ENCODE results near the gene XPA. TPM values are rescaled to one million over a fixed set of nuclear protein-coding genes. Genes with fewer than 3 reads are reported as not detected.

XPA gene
- total RNA-seq, 1 donor from 2014 or later, result 5.8 TPM

GRCh38 chr9:97722331-97722730 is 25.2 kb upstream of the XPA start:
- intact Hi-C loops (cut with micrococcal nuclease), result no loop called here
- Histone ChIP-seq H3K36me3 (no peaks in the 10 kb centered on the region), H3K4me3 (no peak overlapping the region), H3K27me3 (ENCODE audit: low read depth) (peaks cover 64% of the 10 kb centered on the region), H3K27ac (replicated peaks) (no peak overlapping the region), H3K9me3 (replicated peaks) (peaks cover 8% of the 10 kb centered on the region), H3K4me1 (no peaks in the 10 kb centered on the region)
- DNase-seq, result no peak
- TF ChIP-seq CTCF (IDR thresholded peaks at IDR 0.05; ENCODE audit: borderline replicate concordance), result no peak

DNA sequence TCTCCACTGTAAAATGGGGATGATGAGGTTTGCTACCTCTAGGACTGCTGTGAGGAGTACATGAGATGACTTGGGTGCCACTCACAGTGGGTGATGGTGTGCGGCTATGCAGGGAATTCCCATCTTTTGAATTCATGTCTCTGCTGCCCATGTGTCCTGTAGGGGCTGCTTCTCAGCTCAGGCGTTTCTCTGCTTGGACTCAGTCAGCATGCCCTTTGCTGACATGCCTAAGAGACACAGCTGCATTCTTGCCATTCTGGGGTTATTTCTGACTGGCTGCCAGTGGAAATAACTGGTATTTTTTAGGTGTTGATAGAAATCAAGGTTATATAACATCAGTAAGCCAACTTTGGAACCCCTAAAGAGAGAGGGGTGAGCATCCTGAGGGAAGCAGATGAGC is 24.3 kb upstream of the XPA start:
- Histone ChIP-seq H3K4me3 (no peak overlapping the region), H3K4me1 (no peaks in the 10 kb centered on the region), H3K27me3 (ENCODE audit: low read depth) (peaks cover 58% of the 10 kb centered on the region), H3K27ac (replicated peaks) (no peak overlapping the region), H3K36me3 (no peaks in the 10 kb centered on the region), H3K9me3 (replicated peaks) (peaks cover 8% of the 10 kb centered on the region)
- intact Hi-C loops (cut with micrococcal nuclease), result no loop called here
- TF ChIP-seq CTCF (IDR thresholded peaks at IDR 0.05; ENCODE audit: borderline replicate concordance), result no peak
- no peak for DNase-seq

GRCh38 chr9:97717866-97718265 is 20.7 kb upstream of the XPA start:
- Histone ChIP-seq H3K36me3 (no peaks in the 10 kb centered on the region), H3K27me3 (ENCODE audit: low read depth) (peaks cover 25% of the 10 kb centered on the region), H3K4me3 (no peak overlapping the region), H3K9me3 (replicated peaks) (peaks cover 8% of the 10 kb centered on the region), H3K27ac (replicated peaks) (no peak overlapping the region), H3K4me1 (no peaks in the 10 kb centered on the region)
- no peak for TF ChIP-seq CTCF (IDR thresholded peaks at IDR 0.05; ENCODE audit: borderline replicate concordance)
- no peak for DNase-seq
- intact Hi-C loops (cut with micrococcal nuclease), result no loop called here

GRCh38 chr9:97714435-97714834 is 17.3 kb upstream of the XPA start:
- no peak overlapping the region for H3K27ac ChIP-seq (replicated peaks)
- intact Hi-C loops (cut with micrococcal nuclease), result loop anchor here (5.0 kb wide), 1 partner anchor 188 kb away; no protein-coding TSS in a partner anchor
- peaks cover 12% of the 10 kb centered on the region for H3K27me3 ChIP-seq (ENCODE audit: low read depth)
- H3K4me3 ChIP-seq, result no peak overlapping the region
- TF ChIP-seq CTCF (IDR thresholded peaks at IDR 0.05; ENCODE audit: borderline replicate concordance), result no peak
- H3K9me3 ChIP-seq (replicated peaks), result no peaks in the 10 kb centered on the region
- peaks cover 4% of the 10 kb centered on the region for H3K4me1 ChIP-seq
- DNase-seq, result no peak
- H3K36me3 ChIP-seq, result no peaks in the 10 kb centered on the region

GRCh38 chr9:97711223-97711626 is 14.1 kb upstream of the XPA start:
- intact Hi-C loops (cut with micrococcal nuclease), result loop anchor here (5.0 kb wide), 1 partner anchor 191 kb away; no protein-coding TSS in a partner anchor
- H3K27ac ChIP-seq (replicated peaks), result no peak overlapping the region
- no peaks in the 10 kb centered on the region for H3K36me3 ChIP-seq
- peaks cover 4% of the 10 kb centered on the region for H3K4me1 ChIP-seq
- no peak for DNase-seq
- no peak overlapping the region for H3K4me3 ChIP-seq
- H3K9me3 ChIP-seq (replicated peaks), result no peaks in the 10 kb centered on the region
- TF ChIP-seq CTCF (IDR thresholded peaks at IDR 0.05; ENCODE audit: borderline replicate concordance), result no peak
- H3K27me3 ChIP-seq (ENCODE audit: low read depth), result peaks cover 26% of the 10 kb centered on the region

Data from left ventricle myocardium inferior (tissue), 1 donor.